ENCODE data around the gene TRA2A. TPM values are rescaled to one million over a fixed set of nuclear protein-coding genes. Genes with fewer than 3 reads are reported as not detected.

TRA2A gene
- total and polyA plus RNA-seq, 10 of the 15 experiments (the other 5 are each of a cell fraction or from before 2014, with no cell fraction given), result 25.0 to 224 (median 91.3) TPM

- peak; percentile 38 to 40; a peak in 1 of 4 replicates for TF ChIP-seq BHLHE40 (IDR thresholded peaks at IDR 0.05; ENCODE audit: borderline replicate concordance in 1 of 2, low read depth in 2 of 2, low read length in 1 of 2)
- TF ChIP-seq TARDBP (IDR thresholded peaks at IDR 0.05; ENCODE audit: borderline replicate concordance), result no peak
- TF ChIP-seq KLF5 (IDR thresholded peaks at IDR 0.05; ENCODE audit: partially characterized antibody), result no peak
- TF ChIP-seq CHD1 (IDR thresholded peaks at IDR 0.05; ENCODE audit: low read depth, low read length), result no peak; the same call in 1 of the 2 replicates
- TF ChIP-seq NRF1 (conservative IDR thresholded peaks at IDR 0.05; ENCODE audit: low read depth, low read length), result no peak
- TF ChIP-seq BACH1 (IDR thresholded peaks at IDR 0.05; ENCODE audit: borderline replicate concordance), result peak; percentile 26; the same call in 1 of the 2 replicates
- TF ChIP-seq, protein P1, sequence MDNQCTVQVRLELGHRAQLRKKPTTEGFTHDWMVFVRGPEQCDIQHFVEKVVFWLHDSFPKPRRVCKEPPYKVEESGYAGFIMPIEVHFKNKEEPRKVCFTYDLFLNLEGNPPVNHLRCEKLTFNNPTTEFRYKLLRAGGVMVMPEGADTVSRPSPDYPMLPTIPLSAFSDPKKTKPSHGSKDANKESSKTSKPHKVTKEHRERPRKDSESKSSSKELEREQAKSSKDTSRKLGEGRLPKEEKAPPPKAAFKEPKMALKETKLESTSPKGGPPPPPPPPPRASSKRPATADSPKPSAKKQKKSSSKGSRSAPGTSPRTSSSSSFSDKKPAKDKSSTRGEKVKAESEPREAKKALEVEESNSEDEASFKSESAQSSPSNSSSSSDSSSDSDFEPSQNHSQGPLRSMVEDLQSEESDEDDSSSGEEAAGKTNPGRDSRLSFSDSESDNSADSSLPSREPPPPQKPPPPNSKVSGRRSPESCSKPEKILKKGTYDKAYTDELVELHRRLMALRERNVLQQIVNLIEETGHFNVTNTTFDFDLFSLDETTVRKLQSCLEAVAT (IDR thresholded peaks at IDR 0.05), result peak; percentile 53; the same call in 1 of the 2 replicates
- peak; percentile 27; the same call in 1 of the 2 replicates for TF ChIP-seq MXI1 (IDR thresholded peaks at IDR 0.05; ENCODE audit: low read depth, low read length)
- TF ChIP-seq ZZZ3 (IDR thresholded peaks at IDR 0.05; ENCODE audit: control insufficient read depth, insufficient read length, low read depth), result no peak
- TF ChIP-seq NKRF (conservative IDR thresholded peaks at IDR 0.05), result no peak; the same call in 1 of the 2 replicates
- TF ChIP-seq ZNF274 (IDR thresholded peaks at IDR 0.05; ENCODE audit: insufficient read depth, insufficient read length), result no peak
- no peak; the same call in 1 of the 2 replicates for TF ChIP-seq BCL11A (IDR thresholded peaks at IDR 0.05; ENCODE audit: low read depth, low read length)
- TF ChIP-seq SIX5 (IDR thresholded peaks at IDR 0.05; ENCODE audit: low read depth, low read length, severe bottlenecking), result no peak
- TF ChIP-seq JUND (IDR thresholded peaks at IDR 0.05; ENCODE audit: low read depth, low read length), result 0 out of 2 replicates have a peak, but pooled peaks have one; percentile 27
- no peak for TF ChIP-seq TCF12 (IDR thresholded peaks at IDR 0.05; ENCODE audit: low read depth, low read length)
- TF ChIP-seq ZNF687 (IDR thresholded peaks at IDR 0.05), result no peak
- no peak for TF ChIP-seq ZBED1 (IDR thresholded peaks at IDR 0.05; ENCODE audit: borderline replicate concordance)
- no peak for TF ChIP-seq ZNF384 (IDR thresholded peaks at IDR 0.05; ENCODE audit: borderline replicate concordance, low read depth, low read length)
- no peak for TF ChIP-seq RELA (IDR thresholded peaks at IDR 0.05; ENCODE audit: borderline replicate concordance, partially characterized antibody)
- 0 out of 2 replicates have a peak, but pooled peaks have one; percentile 18 for TF ChIP-seq CREB1 (IDR thresholded peaks at IDR 0.05; ENCODE audit: low read depth)
Observed at GRCh38 chr7:23531050-23531793, 559 bp downstream of the TRA2A start (continued).

All from GM12878 (cell line).